ENCODE measurements around the gene AKNAD1.

GRCh38 chr1:108865316-108865910 lies 8.5 kb upstream of the AKNAD1 start:
- TF ChIP-seq CTCF (IDR thresholded peaks at IDR 0.05) (no peak), POLR2A (IDR thresholded peaks at IDR 0.05) (no peak)
